A673 (cell line): ENCODE measurements around the gene LFNG. TPM values are rescaled to one million over a fixed set of nuclear protein-coding genes. Genes with fewer than 3 reads are reported as not detected.
A peak's percentile ranks its signal among the peaks of the same experiment; 100 is the strongest.

ENCODE experiments used
- BruUV-seq: library from RNA; stranded (reverse); fragments of 400-500 nt; replicated peaks from 2 replicates; lab custom pipeline; 2021; lab: Mats Ljungman, UMichigan
- CTCF ChIA-PET: fragments of 300-600 bp; sonication (Branson Sonifier 250); formaldehyde crosslinking; loops from one replicate; lab custom pipeline; 2022; ENCODE audit warnings: antibody characterized with exemption; lab: Charles Lee
- POLR2A ChIA-PET: fragments of 300-600 bp; sonication (Branson Sonifier 250); formaldehyde crosslinking; loops from one replicate; lab custom pipeline; 2022; ENCODE audit warnings: antibody characterized with exemption; ENCODE audit not compliant: low non-redundant PET; lab: Charles Lee
- DNase-seq: peaks from one replicate; pipeline ENCODE4 v3.0.0-alpha.2; 2015; ENCODE audit warnings: low spot score
- H3K27ac ChIP-seq: fragments of 200-600 bp; sonication (generic); 2 replicates; pipeline ENCODE4 v1.5.1; 2016; ENCODE audit warnings: mixed run types, low read depth, mild to moderate bottlenecking, mixed read lengths, antibody characterized with exemption, low read length; ENCODE audit not compliant: poor library complexity, severe bottlenecking
- H3K27me3 ChIP-seq: fragments of 200-600 bp; sonication (generic); replicated peaks from 2 replicates; pipeline ENCODE4 v1.6.1; 2017; ENCODE audit warnings: mixed run types, low read depth, mild to moderate bottlenecking, mixed read lengths, antibody characterized with exemption, low read length; ENCODE audit not compliant: insufficient read depth, poor library complexity
- H3K36me3 ChIP-seq: fragments of 200-600 bp; sonication (generic); 2 replicates; pipeline ENCODE4 v1.6.1; 2016; ENCODE audit warnings: mixed run types, mild to moderate bottlenecking, mixed read lengths, antibody characterized with exemption, low read length; ENCODE audit not compliant: insufficient read depth, poor library complexity, severe bottlenecking
- H3K4me1 ChIP-seq: fragments of 200-600 bp; sonication (generic); 2 replicates; pipeline ENCODE4 v1.6.1; 2017; ENCODE audit warnings: mixed run types, mild to moderate bottlenecking, mixed read lengths, antibody characterized with exemption, low read length; ENCODE audit not compliant: insufficient read depth, poor library complexity, severe bottlenecking
- H3K4me3 ChIP-seq: fragments of 200-600 bp; sonication (generic); 2 replicates; pipeline ENCODE4 v1.5.1; 2016; ENCODE audit warnings: low read depth, mixed run types, mild to moderate bottlenecking, mixed read lengths, low read length; ENCODE audit not compliant: poor library complexity, severe bottlenecking
- H3K9me3 ChIP-seq: fragments of 200-600 bp; sonication (generic); 2 replicates; pipeline ENCODE4 v1.6.1; 2016; ENCODE audit warnings: mixed run types, low read depth, mild to moderate bottlenecking, mixed read lengths, antibody characterized with exemption, low read length; ENCODE audit not compliant: poor library complexity, severe bottlenecking
- EZH2 ChIP-seq: fragments of 200-600 bp; sonication (generic); IDR thresholded peaks from 2 replicates; pipeline ENCODE4 v1.6.1; 2017; ENCODE audit warnings: borderline replicate concordance, low read depth, mild to moderate bottlenecking, mixed read lengths, antibody characterized with exemption, low read length; ENCODE audit not compliant: poor library complexity, severe bottlenecking
- intact Hi-C: fragments of 100-400 bp; cut with micrococcal nuclease; formaldehyde crosslinking; loops from one replicate; pipeline ENCODE4 v1.10.0; 2022; ENCODE audit not compliant: unreplicated experiment
- total RNA-seq: library from RNA; stranded (reverse); gene quantifications from 2 replicates; pipeline ENCODE4 v1.2.3, GENCODE V29; 2021
- TF ChIP-seq, protein P1 (sequence below): fragments of 300-800, 200-600 bp; sonication (generic); conservative IDR thresholded peaks from 2 replicates; pipeline ENCODE4 v1.5.1; 2017; ENCODE audit warnings: low read depth, mild to moderate bottlenecking, antibody characterized with exemption, low read length, moderate library complexity, mixed read lengths

LFNG gene
- total RNA-seq, 1 experiment from 2014 or later, result 11.7 TPM

DNA sequence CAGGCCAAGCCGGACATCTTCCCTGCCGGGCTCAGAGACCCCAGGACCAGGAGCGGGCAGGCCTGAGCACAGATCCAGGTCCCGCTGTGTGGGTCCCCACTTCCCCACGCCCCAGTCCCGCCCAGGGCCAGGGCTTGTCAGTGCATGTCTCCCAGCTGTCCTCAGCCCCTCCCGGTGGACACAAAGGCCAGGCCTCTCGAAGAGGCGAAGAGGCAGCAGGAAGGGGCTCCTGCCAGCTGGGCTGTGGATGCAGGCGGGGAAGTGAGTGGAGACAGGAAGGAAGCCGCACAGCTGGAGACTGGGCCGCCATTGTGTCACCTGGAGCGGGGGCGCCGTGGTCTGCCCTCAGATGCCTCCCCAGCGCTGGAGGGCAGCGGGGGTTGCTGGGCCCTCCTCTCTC, 48.2 kb upstream of the LFNG start:
- intact Hi-C loops, result no loop called here
- POLR2A ChIA-PET, result interaction anchor here (0.6 kb wide), 1 partner anchor 1081 kb away, joined by 3 read pairs; no protein-coding TSS in a partner anchor
- peak; percentile 93 for DNase-seq

DNA sequence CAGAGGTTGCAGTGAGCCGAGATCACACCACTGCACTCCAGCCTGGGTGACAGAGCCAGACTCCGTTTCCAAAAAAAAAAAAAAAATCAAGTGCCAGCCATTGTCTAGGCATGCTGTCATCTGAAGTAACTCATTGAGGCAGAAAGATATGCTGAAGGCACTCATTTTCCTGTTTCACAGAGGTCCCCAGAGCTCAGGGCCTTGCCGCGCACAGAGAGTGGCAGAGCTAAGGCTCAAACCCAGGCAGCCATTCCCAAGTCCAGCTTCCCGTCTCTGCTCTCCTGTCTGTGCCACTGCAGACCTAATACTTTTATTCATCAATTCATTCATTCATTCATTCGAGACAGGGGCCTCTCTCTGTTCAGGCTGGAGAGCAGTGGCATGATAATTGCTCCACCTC, 46.8 kb upstream of the LFNG start:
- intact Hi-C loops, result no loop called here
- no peak for TF ChIP-seq EZH2
- TF ChIP-seq, protein P1, sequence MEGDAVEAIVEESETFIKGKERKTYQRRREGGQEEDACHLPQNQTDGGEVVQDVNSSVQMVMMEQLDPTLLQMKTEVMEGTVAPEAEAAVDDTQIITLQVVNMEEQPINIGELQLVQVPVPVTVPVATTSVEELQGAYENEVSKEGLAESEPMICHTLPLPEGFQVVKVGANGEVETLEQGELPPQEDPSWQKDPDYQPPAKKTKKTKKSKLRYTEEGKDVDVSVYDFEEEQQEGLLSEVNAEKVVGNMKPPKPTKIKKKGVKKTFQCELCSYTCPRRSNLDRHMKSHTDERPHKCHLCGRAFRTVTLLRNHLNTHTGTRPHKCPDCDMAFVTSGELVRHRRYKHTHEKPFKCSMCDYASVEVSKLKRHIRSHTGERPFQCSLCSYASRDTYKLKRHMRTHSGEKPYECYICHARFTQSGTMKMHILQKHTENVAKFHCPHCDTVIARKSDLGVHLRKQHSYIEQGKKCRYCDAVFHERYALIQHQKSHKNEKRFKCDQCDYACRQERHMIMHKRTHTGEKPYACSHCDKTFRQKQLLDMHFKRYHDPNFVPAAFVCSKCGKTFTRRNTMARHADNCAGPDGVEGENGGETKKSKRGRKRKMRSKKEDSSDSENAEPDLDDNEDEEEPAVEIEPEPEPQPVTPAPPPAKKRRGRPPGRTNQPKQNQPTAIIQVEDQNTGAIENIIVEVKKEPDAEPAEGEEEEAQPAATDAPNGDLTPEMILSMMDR, result no peak
- peaks cover 10% of the 10 kb centered on the region for H3K4me1 ChIP-seq
- no peak overlapping the region for H3K4me3 ChIP-seq
- no TSS peak for BruUV-seq
- ChIA-PET CTCF (interaction anchor here (0.7 kb wide), 1 partner anchor 555 kb away, joined by 5 read pairs; no protein-coding TSS in a partner anchor), POLR2A (no interaction called here)
- peak; percentile 52 for DNase-seq
- H3K27ac ChIP-seq, result no peak overlapping the region
- H3K27me3 ChIP-seq, result no peaks in the 10 kb centered on the region
- no peaks in the 10 kb centered on the region for H3K9me3 ChIP-seq
- H3K36me3 ChIP-seq, result no peaks in the 10 kb centered on the region

More for the DNA sequence above, 48.2 kb upstream of the LFNG start:
- no peaks in the 10 kb centered on the region for H3K27me3 ChIP-seq
- H3K9me3 ChIP-seq, result no peaks in the 10 kb centered on the region
- TF ChIP-seq, protein P1, result no peak
- TF ChIP-seq EZH2, result no peak
- no TSS peak for BruUV-seq
- peaks cover 10% of the 10 kb centered on the region for H3K4me1 ChIP-seq
- H3K27ac ChIP-seq, result peak overlapping the region; percentile 82
- CTCF ChIA-PET, result no interaction called here
- H3K36me3 ChIP-seq, result no peaks in the 10 kb centered on the region
- H3K4me3 ChIP-seq, result no peak overlapping the region

DNA sequence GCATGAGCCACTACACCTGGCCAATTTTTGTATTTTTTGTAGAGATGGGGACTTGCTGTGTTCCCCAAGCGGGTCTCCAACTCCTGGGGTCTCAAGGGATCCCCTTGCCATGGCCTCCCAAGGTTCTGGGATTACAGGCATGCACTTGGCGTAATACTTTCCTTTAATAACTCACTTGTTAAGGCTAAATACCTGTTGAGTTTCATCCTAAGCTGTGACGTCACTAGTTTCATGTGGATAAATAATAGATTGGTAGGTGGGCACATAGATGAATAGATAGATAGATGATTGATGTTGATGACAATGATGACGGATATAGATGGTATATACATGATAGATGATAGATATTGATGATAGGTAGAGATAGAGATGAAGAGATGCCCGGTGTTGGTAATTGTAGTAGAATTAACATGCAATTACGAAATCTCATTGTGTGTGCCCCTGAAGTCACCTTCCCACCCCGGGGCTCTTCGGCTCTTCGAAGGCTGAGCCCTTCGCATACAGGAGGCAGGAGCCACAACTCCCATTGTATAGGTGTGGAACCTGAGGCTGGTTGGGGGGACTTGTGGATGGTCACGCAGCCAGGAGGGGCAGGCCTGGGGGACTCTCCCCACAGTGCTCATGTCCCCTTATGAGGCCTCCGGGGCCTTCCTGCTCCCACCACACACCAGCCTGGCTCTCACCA, 45.9 kb upstream of the LFNG start:
- ChIA-PET POLR2A (no interaction called here), CTCF (no interaction called here)
- no peaks in the 10 kb centered on the region for H3K27me3 ChIP-seq
- no peak overlapping the region for H3K4me3 ChIP-seq
- TF ChIP-seq EZH2, result no peak
- TF ChIP-seq, protein P1, result no peak
- no peak for DNase-seq
- intact Hi-C loops, result no loop called here
- H3K9me3 ChIP-seq, result no peaks in the 10 kb centered on the region
- no peak overlapping the region for H3K27ac ChIP-seq
- peaks cover 10% of the 10 kb centered on the region for H3K4me1 ChIP-seq
- no TSS peak for BruUV-seq
- no peaks in the 10 kb centered on the region for H3K36me3 ChIP-seq
